NCI-H2029 (cell line): ENCODE data around the gene MCF2.
"Not testable (repeated sequence)": the region's sequence is repeated elsewhere in the genome, so short reads cannot be mapped to it uniquely, and the experiment has no call there.

Experiments
- DNase-seq: peaks from one replicate; lab custom pipeline; 2025; lab: John Stamatoyannopoulos, UW

The MCF2 gene, protein sequence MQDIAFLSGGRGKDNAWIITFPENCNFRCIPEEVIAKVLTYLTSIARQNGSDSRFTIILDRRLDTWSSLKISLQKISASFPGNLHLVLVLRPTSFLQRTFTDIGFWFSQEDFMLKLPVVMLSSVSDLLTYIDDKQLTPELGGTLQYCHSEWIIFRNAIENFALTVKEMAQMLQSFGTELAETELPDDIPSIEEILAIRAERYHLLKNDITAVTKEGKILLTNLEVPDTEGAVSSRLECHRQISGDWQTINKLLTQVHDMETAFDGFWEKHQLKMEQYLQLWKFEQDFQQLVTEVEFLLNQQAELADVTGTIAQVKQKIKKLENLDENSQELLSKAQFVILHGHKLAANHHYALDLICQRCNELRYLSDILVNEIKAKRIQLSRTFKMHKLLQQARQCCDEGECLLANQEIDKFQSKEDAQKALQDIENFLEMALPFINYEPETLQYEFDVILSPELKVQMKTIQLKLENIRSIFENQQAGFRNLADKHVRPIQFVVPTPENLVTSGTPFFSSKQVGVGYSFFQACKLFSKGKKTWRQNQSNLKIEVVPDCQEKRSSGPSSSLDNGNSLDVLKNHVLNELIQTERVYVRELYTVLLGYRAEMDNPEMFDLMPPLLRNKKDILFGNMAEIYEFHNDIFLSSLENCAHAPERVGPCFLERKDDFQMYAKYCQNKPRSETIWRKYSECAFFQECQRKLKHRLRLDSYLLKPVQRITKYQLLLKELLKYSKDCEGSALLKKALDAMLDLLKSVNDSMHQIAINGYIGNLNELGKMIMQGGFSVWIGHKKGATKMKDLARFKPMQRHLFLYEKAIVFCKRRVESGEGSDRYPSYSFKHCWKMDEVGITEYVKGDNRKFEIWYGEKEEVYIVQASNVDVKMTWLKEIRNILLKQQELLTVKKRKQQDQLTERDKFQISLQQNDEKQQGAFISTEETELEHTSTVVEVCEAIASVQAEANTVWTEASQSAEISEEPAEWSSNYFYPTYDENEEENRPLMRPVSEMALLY

DNA sequence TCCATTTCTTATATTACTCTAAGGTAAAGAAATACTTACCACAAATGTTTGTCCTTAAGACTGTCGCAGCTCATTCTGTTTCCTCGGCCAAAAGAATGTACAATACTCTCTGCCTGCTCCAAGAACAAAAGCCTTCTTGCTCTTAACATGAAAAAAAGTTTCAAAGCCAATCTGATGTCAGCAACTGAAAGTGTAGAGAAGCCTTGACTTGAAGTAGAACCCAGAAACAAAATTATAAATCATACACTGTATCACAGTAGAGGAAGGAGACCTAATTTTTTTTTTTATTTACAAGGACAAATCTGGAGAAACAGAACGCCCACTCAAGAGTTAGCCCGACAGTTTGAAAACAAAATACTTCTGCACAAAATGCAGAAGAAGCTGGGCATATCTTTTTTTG, at the start of gene MCF2:
TSS of gene MCF2 (minus strand) at position 101 of the 400 bp plus-strand sequence. CDS start 56,423 bp downstream, outside the sequence.
- no peak for DNase-seq

DNA sequence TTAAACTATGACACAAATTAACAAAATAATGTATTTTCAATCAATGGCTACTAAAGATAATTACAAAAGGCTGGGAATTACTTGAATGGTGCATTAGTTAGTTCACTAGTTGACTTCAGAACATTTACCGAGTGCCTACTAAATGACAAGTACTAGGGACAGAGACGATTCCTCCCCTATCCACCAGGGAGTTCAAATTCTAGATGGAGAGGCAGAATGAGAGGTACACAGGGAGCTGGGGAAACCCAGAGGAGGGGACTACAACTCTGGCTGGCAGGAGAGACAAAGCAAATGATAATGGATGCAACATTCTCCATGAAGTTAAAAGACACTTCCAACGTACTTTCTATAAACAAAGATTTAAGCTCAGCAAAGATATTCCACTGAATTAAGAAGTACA, 43.1 kb upstream of the MCF2 start:
- DNase-seq: no peak

- DNase-seq: no peak
These were observed 42.4 kb upstream of the MCF2 start for GRCh38 chrX:139750390-139750789.

DNA sequence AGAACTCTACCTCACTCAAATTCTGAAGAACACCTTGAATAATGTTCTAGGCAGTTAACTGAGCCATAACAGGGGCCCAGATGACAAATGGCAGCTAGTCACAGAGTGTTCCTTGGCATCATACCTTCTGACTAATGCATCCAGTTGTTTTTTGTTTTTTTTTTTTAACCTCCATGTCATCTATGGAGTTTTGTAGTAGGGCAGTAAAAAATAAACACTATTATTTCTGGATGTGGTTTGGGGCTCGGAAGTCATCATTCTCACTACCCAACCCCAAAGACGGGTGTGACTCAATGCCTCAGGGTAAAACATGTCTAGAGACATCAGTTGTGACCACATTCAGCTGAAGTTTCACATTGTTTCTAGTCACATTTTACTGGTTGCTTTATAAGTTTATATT, 31.2 kb upstream of the MCF2 start:
- no peak for DNase-seq

DNA sequence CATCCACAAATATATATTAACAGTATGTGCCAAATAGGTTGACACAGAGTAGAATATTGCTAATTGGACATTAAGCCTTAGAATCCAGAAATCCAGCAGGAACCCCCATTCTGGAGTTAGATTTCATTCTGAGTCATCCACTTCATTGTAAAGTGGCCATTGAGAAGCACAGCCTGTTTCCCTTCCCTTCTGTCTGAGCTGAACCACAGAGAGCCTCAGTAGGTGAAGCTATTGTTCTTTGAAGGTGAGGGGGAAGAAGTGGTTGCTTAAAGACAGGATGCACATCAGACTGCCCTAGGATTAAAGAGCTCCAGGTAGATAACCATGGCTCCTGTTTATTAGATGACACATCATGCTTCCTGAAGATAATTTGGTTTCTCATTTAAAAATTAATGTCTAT, 30.6 kb upstream of the MCF2 start:
- DNase-seq: peak; percentile 85

- DNase-seq: no peak
These were observed 28.2 kb upstream of the MCF2 start for GRCh38 chrX:139736151-139736550.

DNA sequence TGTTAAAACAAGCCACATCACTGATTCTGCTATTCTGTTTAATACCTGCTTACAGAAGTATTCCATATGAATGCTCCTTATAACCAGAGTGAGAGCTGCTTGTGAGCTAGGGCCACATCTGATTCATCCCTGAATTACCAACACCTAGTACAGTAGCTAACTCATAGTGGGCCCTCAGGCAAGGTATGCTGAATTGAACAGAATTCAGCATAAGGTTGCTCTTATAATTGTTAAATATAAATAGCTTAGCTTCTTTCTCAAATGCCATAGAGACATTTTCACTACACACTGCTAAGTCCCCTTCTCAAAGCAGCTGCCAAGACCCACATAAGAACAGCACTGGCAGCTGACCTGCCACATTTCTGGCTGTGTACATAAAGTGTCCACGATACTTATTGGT, 27.0 kb upstream of the MCF2 start:
- no peak for DNase-seq

DNA sequence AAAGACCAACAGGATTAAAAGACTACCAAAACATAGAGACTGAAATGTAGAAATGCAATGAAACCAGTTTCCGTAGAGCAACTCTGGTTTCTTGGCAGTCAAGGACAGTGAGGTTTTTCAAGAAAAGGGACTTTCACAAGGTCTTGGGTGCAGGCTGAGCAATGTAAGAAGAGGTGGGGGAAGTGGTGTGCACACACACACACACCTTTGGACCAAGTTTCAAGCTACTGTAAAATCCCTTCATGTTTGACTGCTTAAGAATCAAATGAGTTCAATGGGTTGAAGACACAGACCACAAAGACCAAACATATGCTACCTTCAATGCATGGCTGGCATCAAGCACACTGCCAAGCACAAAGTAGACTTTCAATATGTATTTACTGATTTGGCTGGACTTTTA, 17.8 kb upstream of the MCF2 start:
- DNase-seq: no peak

- DNase-seq: no peak
These were observed 16.7 kb upstream of the MCF2 start for GRCh38 chrX:139724626-139725025.

DNA sequence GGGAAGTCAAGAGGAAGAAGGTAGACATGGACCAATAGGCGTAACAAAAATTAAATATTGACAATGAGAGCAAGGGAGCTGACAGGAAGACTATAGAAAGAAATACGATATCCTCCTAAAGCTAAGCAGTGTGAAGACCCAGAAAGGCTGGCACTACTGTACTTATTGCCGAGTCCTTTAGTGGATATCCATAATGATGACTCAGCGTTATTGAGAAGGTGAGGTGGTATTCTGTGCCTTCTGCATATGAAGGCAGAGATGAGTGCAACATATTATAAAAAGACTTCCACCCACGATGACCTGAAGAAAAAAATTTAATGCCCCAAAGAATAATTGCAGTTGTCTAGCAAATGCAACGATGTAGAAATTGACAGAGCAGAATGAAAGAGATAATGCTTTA, 13.0 kb upstream of the MCF2 start:
- DNase-seq: no peak

GRCh38 chrX:139720136-139720535, 12.2 kb upstream of the MCF2 start:
- DNase-seq: no peak

DNA sequence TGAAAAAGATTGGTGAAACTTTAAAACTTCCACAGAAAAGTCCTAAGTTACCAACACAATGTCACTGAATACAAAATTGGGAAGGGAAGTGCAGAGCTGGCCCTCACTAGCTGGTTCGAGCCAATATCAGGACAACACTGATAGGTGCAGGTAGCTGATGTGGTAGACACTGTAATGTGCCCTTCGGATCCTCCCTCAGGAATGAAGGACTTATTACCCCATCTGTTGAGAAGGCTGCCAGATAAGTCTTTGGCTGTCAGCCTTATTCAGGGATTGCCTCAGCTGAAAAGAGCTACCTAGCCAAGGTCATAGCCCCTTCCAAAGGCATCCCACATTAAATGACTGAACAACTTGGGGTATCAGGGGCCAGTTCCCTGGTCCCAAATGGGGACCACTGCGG, 5.3 kb downstream of the MCF2 start:
- no peak for DNase-seq

- DNase-seq: no peak
These were observed 15.1 kb downstream of the MCF2 start for GRCh38 chrX:139692908-139693307.

- no peak for DNase-seq
These were observed 15.5 kb downstream of the MCF2 start for GRCh38 chrX:139692506-139692849.

- no peak for DNase-seq
These were observed 16.0 kb downstream of the MCF2 start for GRCh38 chrX:139691843-139692505.

DNA sequence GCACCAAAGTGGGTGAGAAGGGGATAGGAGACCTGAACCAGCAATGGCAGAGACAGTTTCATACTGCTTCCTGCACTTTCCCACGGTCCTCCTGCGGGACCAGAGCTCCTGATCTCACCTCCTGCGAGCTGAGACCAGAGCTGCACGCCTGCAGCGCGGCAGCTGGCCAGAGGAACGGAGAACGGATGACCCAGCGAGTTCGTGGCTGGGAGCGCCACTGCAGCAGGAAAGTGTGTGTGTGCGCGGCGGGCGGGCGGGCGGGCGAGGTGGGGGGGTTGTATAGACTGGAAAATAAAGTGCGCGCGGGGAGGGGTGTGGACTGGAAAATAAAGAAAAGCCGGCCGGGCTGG, 16.5 kb downstream of the MCF2 start:
- peak; percentile 2 for DNase-seq

DNA sequence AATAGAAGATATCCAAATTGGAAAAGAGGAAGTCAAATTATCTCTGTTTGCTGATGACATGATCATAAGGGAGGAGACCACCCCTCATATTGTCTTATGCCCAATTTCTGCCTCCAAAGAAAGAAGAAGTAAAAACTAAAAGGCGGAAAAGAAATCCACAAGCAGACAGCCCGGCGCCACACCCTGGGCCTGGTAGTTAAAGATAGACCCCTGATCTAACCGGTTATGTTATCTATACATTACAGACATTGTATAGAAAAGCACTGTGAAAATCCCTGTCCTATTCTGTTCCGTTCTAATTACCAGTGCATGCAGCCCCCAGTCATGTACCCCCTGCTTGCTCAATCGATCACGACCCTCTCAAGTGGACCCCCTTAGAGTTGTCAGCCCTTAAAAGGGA, 22.8 kb downstream of the MCF2 start:
- not testable (repeated sequence) for DNase-seq

DNA sequence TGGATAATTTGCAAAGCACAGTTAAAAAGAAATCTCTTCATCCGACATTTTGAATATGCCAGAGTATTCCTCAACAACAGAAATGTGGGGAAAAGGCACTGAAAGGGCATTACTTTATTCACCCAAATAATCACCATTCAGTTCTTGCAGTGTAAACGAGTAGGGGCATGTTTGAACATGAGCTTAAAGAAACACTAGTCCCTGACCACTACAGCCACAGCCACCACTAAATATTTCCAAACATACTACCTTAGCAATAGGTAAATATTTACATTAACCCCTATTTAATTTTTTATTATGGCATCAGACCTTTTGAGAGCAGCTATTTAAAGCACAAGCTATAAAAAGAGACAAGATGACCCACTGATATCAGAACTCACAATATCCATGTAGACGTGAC, 27.6 kb downstream of the MCF2 start:
- DNase-seq: no peak

DNA sequence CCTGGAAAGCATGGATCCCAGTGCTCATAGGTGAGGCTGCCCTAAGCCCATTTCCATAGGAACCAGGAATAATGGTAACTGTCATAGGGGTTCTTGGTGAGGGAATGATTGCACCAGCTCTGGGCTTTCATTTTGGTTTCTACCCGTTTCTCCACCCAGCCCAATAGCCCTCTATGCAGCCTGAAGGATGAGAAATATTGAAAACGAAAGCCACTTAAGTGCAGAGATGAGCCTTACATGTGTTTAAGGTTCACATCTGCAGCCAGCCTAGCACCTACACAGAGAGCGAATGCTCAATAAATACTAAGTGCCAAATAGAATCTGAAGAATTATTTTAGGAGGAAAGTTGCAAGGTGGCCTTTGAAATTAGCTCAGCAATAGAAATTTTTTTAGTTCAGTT, 60.4 kb downstream of the MCF2 start:
- DNase-seq: no peak

- no peak for DNase-seq
These were observed 65.6 kb downstream of the MCF2 start for GRCh38 chrX:139642241-139642927.

DNA sequence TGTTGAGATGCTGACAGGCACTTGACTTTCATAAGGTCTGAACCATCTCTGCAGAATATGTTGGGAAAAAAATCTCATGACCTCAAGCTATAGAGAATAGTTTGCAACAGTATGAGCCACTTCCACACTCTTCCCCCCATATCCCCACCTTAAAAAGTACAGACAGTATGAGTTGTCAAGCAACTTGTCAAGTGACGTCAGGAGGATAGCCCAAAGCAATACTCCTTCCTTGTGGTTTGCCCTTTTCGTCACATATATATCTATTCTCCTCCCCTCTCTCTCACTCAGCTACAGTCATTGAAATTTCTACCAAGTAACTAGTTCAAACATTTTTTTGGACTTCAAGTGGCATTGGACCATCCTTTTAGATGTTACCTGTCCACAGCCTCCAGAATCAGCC, 67.7 kb downstream of the MCF2 start:
- DNase-seq: no peak

- no peak for DNase-seq
These were observed 68.7 kb downstream of the MCF2 start for GRCh38 chrX:139639253-139639652.
